Stimulated activated CD8-positive, alpha-beta memory T cell treated with anti-CD3 and anti-CD28 coated beads, Interleukin-15, amount 100 ng/mL, for 24 hours (primary cell): ENCODE results near the gene LRRN2.
"Not testable (repeated sequence)": the region's sequence is repeated elsewhere in the genome, so short reads cannot be mapped to it uniquely, and the experiment has no call there.

ENCODE experiments used
- DNase-seq: peaks from one replicate; pipeline ENCODE4 v3.0.0-alpha.2; 2020; ENCODE audit warnings: low read depth

Gene LRRN2

DNA sequence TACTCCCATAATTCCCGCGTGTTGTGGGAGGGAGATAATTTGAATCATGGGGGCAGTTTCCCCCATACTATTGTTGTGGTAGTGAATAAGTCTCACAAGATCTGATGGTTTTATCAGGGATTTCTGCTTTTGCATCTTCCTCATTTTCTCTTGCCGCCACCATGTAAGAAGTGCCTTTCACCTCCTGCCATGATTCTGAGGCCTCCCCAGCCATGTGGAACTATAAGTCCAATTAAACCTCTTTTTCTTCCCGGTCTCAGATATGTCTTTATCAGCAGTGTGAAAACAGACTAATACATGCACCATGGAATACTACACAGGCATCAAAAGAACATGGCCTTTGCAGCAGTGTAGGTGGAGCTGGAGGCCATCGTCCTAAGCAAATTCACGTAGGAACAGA is 56.1 kb downstream of the LRRN2 start:
- not testable (repeated sequence) for DNase-seq

DNA sequence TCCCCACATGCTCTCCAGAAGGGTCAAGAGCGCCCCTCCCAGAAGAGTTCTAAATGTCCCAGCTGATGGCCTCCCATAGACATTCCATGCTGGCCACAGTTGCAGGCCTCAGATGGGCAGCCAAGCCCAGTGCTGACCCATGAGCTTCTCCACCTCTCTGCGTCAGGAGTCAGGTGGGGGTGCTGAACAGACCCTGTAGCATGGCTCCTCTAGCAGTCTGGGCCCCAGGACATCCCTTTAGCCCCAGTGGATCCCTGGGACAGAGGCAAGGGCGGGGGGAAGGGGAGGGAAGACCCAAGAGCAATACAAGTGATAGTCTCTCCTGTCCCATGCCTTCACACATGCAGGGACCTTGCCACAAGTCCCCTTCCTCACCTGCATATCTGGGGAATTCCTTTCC is 56.7 kb downstream of the LRRN2 start:
- no peak for DNase-seq

DNA sequence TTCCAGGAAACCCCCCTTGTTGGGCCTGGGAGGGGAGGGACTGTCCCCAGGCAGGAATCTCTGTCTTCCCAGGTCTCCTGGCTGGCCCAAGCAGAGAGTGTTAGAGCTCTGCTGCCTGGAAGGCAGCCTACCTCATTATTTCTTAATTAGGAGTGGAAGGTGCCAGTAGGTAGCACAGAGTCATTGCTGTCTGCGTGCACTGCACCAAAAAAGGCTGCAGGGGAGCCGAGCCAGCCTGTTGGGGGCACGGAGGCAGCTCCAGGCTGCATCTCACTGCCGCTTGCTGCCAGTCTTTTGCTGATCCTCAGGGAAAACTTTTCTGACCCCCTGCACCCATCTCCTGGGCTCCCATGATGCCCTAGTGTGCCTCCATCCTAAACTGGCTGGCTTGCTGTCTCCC is 58.1 kb downstream of the LRRN2 start:
- DNase-seq = no peak

DNA sequence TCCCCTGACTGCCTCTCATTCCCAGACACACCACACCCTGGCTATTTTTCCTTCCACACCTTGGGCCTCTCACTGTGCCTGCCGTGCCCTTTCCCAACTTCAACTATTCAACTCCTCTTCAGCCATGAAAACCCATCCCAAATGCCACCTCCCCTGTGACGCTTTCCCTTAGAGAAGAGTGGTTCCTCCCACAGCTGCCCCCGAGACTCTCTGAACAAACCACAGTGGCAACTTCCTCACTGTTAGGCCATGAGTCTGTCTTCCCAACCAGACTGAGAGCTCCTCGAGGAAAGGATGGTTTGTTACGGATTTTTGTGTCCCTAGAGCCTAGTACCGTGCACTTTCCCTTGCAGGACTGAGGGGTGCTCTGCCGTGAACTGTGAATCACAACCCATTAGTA is 59.2 kb downstream of the LRRN2 start:
- no peak for DNase-seq

DNA sequence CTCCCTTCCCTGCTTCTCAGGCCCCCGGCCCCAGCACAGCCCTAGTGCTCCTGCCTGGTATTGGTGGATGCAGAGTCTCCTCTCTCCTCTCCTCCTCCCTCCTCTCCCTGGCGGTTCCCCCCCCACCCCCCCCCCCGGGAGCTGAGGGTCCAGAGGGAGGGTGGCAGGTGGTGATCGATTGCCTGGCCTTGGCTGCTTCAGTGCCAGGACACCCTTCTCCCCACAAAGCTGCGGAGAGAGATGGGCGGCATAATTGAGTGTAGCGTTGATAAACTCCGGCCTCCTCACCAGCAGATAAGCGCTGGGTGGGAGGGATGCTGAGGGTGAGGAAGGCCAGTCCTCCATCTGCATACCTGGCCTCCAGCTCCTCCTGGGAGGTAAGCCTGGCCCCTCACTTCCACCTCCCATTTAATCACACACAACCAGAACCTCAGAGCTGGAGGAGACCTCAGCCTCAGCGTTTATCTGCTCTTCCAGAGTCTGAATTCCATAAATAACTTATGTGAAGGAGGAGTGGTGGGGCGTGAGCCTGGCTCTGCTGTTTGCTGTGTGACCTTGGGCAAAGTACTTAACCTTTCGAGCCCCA is 60.8 kb downstream of the LRRN2 start:
- no peak for DNase-seq

DNA sequence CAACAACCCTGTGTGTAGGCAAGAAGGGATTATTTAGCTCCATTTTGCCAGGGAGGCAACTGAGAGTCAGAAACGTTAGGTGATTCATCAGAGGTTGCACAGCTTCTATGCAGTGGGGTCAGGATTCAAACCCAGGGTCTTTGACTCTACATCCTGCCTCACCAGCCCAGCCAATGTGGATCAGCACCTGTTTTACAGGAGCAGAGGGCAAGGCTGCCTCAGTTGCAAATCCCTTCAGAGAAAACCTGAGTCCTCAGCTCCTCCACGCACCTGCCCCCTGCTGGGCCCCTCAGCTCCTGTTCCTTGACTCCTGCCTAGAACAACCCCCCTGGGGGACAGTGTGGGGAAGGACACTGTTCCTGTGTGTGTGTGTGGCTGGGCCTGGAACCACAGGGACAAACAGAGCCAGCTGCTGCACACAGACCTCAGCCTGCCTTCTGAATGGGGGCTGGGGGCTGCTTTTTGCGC is 61.6 kb downstream of the LRRN2 start:
- no peak for DNase-seq

DNA sequence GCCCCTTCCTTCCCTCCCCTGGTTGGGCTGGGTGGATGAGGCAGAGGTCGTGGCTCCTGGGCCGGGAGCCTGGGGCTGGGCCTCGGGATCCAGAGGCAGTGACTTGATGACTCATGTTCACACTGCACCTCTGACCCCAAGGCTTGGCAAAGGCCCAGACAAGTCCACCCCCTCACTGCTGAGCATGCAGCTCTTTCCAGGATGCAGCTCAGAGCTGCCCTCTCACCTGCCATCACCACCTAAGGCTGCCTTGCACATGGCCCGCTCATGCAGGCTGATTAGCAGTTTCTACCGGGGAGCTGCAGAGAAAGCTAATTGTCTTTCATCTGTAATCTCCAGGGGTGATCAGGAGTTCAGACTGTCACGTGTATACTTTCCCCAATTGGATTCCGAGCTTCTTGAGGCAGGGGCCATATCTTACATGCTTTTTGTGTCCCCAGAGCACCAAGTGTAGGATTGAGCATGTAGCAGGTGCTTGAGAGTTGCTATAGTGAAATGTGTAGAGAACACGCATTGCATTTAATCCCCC is 62.1 kb downstream of the LRRN2 start:
- no peak for DNase-seq

DNA sequence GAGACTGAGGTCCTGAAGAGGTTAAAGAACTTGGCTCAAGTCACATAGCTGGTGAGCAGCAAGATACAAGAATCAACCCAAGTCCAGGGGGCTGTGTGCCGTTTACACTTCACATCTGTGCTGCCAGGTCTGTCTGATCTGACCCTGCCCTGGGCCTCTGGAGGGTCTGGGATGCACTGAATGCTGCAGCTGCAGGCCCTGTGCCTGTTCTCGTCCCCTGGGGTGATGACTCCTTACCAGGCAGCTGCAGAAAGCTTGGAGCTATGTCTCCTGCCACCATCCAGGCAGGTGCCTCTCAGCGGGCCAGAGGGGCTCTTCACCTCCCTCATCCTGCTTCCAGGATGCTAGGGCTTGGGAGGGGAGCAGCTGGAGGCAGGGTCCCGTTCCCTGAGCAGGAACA is 63.5 kb downstream of the LRRN2 start:
- no peak for DNase-seq

DNA sequence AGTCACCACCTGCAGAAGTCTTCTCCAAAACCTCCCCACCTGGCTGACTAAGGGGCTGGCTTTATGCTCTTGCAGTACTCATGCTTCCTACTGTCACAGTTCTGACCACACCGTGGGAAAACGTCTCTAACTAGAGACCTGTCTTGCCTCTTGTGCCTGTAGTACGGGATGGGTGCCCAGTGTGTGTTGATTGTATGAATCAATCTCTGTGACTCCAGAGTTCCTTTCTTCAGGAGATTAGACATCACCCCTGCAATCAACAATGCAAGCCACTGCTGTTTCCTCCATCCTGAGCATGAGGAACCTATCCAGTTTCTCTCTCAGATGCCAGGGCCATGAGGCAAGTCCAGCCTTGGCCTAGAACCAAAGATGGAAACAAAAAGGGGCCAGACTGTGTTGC is 64.1 kb downstream of the LRRN2 start:
- DNase-seq = no peak

DNA sequence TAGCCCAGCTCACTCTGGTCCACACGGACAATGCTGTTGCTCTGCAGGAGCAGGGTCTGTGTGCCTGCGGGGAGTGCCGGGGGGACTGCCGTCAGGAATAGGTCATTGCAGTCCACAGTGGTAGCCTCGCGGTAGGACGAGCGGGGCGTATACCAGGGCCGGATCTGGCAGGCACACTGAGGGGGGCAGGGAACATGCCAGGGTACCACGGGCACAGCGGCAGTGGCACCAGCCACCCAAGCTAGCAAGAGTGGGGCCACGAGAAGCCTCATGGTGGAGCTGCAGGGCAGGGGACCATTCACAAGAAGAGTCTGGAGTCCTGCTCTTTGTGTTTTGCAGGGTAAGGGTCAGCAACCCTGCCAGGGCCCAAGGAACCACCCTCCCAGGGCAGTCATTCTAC is 65.8 kb downstream of the LRRN2 start:
- DNase-seq = no peak

DNA sequence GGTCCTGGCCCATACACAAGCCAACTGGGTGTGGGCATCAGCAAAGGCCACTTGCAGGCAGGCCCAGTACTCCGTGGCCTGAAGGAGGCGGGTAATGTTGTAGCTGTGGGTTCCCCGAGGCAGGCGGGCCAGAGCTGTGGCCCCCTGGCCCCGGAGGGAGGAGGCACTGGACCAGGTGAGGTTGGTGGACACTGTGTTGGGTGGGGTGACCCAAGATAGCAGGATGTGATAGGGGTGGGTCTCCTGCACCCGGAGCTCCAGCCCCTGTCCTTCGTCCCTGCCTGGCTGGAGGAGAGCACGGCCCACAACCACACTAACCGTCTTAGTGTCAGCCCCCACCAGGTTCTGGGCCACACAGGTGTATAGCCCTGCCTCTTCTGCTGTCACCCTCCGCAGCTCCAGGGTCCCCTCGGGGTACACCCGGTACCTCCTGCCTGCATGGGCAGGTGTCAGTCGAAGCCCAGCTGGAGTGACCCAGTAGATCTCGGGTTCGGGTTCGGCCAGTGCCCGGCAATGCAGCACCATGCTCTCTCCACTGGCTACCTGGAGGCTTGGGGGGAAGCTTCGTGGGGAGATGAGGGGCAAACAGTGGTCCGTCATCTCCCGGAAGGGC is 67.3 kb downstream of the LRRN2 start:
- no peak for DNase-seq

DNA sequence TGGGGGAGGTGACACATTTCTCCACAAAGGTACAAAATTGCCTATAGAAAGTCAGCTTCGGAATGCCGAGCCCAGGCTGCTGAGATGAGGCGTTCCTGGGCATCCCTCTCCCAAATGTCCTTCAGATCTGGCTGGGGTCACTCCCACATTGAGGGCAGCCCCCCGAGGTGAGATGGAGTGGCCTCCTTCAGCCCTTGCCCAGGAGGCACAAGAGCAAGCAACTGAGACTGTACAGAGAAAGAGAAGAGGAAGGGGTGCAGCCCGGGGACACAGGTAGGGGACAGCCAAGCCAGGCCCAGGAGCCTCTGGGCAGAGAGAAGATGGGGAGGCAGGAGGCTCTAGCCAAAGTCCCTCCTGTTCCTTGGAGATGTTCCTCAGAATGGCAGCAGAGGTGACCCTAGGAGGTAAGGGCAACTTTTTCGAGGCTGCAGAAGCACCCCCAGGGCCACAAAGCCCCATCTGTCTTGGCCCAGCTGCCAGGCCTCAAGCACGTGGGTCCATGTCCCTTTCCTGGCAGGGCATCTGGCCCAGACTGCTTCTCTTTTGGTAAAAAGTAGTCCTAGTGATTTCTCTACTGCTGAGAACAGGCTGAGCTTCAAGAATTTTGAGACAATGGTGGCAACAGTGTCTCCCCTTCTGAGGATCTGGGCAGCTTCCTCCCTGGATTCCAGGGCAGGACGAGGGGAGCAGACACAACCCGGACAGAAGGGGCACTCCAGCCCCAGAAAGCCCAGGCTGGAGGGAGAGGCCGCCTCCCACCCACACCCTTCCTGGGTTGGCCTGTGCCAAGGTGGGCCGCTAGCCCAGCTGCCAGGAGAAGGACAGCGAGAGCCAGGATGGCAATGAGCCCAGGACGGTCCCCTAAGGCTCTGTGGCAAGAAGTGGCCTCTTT is 68.0 kb downstream of the LRRN2 start:
- no peak for DNase-seq

DNA sequence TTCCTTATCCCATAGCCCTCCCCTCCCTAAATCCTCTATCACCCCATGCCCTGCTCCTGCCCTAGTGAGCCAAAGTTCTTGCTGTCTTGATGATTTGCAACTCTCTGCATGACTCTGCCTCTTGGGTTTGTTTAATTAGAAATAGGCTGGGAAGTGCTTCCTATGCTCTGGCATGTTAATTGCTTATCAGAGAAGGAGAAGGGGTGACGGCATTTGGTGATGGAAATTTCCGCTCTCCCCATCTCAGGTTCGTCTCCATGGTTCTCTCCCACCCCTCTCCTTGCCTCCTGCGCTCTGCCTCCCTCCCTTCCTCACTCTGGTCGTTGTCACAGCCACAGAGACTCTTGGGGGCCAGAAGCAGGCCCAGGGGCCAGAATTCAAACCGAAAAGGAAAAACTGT is 68.9 kb downstream of the LRRN2 start:
- no peak for DNase-seq

DNA sequence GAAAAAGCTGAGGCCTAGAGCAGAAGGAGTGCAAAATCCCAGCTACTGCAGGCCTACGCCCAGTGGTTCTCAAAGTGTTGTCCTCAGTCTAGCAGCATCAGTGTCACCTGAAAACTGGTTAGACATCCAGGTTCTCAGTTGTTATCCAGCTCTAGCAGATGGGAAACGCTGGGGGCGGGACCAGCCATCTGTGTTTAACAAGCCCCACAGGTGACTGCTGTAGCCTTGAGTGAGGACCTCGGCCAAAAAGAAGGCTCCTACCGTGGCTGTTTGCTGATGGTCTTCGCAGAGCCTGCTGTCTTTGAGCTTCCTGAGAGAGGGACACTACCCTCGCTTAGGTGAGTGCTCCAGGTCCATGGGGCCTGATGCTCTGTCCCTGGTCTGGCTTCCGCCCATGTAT is 69.7 kb downstream of the LRRN2 start:
- DNase-seq = no peak

DNA sequence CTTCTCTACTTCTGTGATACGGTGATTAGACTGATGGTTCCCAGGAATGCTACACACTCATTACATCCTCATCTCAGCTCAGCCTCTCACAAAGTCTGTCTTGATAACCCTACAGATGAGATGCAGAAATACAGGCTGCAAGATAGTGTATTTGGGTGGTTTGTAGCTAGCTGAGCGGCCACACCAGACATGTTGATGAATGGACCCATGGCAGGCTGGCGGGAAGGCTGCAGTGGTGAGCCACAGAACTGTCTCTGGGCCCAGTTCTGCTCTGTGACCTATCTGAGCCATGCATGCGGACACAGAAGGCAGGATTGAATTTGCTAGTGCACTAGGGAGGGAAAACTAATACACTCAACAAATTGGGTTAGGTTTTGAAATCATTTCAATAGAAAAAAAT is 71.9 kb downstream of the LRRN2 start:
- no peak for DNase-seq

DNA sequence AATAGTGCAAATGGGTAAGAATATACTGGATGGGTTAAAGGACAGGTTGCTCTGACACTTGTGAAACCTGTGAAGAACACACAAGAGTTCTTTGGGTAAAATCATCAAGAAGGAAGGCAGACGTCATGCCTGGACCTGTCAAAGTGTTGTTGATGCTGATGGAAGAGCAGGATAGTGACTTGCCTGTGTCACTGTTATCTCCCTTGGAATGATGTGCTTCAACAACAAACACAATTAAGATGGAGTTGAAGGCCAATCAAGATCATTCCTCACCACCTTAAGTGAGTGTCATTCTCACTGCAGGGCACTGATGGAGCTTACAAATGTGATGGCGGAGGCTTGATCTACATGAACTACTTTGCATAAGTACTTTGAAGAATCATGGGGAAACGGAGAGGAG is 73.2 kb downstream of the LRRN2 start:
- DNase-seq = no peak

DNA sequence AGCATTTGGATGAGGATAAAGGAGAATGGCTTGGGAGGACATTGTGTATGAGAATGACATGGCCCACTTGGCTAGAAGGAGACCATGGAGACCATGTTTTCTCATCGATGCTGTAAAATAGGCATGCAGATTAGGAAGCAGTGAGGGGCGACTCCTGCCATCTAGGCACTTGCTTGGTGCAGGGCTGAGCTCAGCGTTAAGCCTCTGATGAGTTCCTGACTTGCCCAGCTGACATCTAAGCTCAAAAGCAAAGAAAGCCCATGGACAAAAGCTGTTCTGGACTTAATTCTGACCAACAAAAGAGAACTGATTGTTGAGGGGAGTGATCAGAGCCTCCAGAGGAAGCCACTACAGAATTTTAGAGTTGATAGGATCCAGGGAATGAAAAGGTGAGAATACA is 74.5 kb downstream of the LRRN2 start:
- no peak for DNase-seq

DNA sequence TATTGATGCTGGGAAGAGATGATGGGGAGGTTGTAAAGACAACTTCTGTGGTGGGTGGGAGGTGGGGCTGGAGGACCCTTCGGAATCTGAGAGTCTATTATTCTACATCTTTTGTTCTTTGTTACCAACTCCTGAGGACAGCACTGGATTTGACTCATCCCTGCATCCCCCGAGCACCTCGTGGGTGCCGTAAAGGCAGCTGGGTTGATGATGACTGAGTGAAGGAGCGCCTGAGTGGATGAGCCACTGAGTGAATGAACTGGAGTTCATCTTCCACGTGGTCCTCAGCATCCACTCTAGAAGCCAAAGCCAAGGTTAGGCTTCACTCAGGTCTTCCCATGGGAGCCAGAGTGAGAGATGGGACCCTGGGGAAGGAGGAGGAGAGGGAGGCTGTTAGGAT is 77.6 kb downstream of the LRRN2 start:
- no peak for DNase-seq

DNA sequence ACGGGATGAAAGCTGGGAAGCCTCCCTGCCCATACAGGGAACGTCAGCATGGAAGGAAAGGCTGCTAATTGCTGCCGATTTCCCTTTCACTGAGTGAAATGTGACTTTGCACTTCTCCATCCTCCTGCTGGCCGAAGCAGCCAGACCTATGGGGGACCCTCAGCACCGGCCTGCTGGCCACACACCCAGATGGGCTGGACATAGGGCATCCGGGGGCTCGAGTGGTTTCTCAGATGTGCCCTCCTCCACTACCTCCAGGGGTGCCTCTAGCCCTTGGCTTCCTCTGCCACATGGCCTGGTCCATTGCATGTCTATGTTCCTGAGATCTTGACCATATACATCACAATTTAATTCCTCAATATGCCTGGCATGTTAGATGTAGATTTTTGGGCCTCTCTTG is 79.7 kb downstream of the LRRN2 start:
- no peak for DNase-seq

DNA sequence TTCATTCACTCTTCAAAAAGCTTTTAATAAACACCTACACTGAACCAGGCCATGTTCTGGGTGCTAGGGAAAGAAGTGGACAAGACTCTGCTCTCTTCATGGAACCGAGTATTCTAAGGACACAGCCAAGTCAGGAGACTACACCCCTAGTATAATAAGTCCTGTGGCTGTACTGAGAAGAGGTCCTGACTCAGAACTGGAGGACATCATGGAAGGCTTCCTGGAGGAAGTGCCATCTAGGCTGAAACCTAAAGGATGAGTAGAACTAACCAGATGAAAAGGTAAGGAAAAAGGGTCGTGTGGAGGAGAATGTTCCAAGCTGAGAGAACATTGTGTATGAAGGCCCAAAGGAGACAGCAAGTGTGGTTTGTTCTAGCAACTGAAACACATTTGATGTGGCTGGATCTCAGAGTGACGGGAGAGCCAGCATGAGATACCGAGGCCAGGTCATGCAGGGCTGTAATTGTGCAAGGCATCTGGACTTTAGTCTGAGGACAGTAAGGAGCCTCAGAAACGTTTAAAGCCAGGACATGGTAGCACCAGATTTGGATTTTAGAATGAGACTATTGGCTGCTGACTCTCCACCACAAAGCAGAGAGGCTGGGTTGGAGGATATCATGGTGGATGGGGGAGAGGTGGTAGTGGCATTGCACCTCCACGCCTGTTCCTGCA is 82.5 kb downstream of the LRRN2 start:
- no peak for DNase-seq

DNA sequence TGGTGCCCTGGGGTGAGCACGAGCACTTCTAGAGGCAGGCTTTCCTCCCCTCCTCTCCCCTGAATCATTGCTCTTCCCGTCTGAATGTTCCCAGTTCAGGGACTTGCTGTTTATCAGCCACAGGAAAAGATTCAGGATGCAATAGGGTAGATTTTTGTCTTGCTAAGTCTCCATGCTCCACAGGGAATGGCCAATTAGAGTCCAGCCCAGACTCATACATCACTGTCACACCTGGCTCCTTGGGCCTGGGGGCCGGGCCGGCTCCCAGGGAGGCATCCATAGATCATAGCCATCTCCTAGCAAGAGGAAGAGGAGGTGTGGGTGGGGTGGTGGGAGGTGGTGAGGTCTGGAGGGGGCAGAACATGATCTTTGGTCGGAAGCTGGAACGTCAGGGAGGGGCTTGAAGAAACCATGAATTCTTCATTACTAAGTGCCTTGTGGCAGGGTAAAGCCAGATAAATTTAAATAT is 83.4 kb downstream of the LRRN2 start:
- no peak for DNase-seq

DNA sequence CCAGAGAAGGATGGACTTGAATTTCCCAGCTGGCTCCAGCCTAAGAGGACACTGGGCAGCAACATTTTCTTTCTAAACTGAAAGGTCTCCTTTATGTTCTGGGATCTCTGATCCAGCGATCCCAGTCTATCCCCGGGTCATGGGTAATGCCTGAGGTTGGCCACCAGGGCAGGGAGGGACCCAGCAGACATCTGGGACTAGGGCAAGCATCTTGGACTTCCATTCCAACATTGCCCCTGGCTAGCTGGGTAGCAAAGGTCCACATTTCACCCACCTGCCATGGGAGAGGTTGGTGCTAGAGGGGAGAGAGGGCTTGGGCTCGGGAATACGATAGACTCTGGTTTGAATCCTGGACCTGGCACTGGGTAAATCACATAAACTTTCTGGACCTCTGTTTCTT is 84.6 kb downstream of the LRRN2 start:
- no peak for DNase-seq
